ENCODE results near the gene MACF1. TPM values are rescaled to one million over a fixed set of nuclear protein-coding genes. Genes with fewer than 3 reads are reported as not detected.
"Not testable (repeated sequence)": the region's sequence is repeated elsewhere in the genome, so short reads cannot be mapped to it uniquely, and the experiment has no call there.

The MACF1 gene
- polyA plus RNA-seq, 1 donor: 99.5 TPM

GRCh38 chr1:39452540-39452939, 248.0 kb downstream of the MACF1 start:
- Histone ChIP-seq H3K4me3 (ENCODE audit: low read length) (no peak overlapping the region), H3K27me3 (ENCODE audit: control insufficient read depth, insufficient read depth, low read length) (no peaks in the 10 kb centered on the region), H3K27ac (ENCODE audit: low read length) (no peak overlapping the region), H3K4me1 (ENCODE audit: control insufficient read depth, insufficient read depth, low read length) (no peaks in the 10 kb centered on the region), H3K9me3 (ENCODE audit: control insufficient read depth, low read depth, low read length) (no peaks in the 10 kb centered on the region), H3K36me3 (ENCODE audit: control insufficient read depth, insufficient read depth, low read length) (peaks cover 91% of the 10 kb centered on the region)
- WGBS (ENCODE audit: insufficient coverage, low lambda C conversion rate): no CpG with 5 or more reads among the region's 5 CpGs
- no peak for DNase-seq

- DNase-seq: no peak
- Histone ChIP-seq H3K9me3 (ENCODE audit: control insufficient read depth, low read depth, low read length) (no peaks in the 10 kb centered on the region), H3K27ac (ENCODE audit: low read length) (no peak overlapping the region), H3K4me1 (ENCODE audit: control insufficient read depth, insufficient read depth, low read length) (no peaks in the 10 kb centered on the region), H3K36me3 (ENCODE audit: control insufficient read depth, insufficient read depth, low read length) (peaks cover 92% of the 10 kb centered on the region), H3K27me3 (ENCODE audit: control insufficient read depth, insufficient read depth, low read length) (no peaks in the 10 kb centered on the region), H3K4me3 (ENCODE audit: low read length) (no peak overlapping the region)
- 67% methylated on average over 1 of the region's 8 CpGs for WGBS (ENCODE audit: insufficient coverage, low lambda C conversion rate)
These were observed 249.1 kb downstream of the MACF1 start for GRCh38 chr1:39453603-39454002.

- Histone ChIP-seq H3K9me3 (ENCODE audit: control insufficient read depth, low read depth, low read length) (no peaks in the 10 kb centered on the region), H3K4me3 (ENCODE audit: low read length) (no peak overlapping the region), H3K4me1 (ENCODE audit: control insufficient read depth, insufficient read depth, low read length) (no peaks in the 10 kb centered on the region), H3K27me3 (ENCODE audit: control insufficient read depth, insufficient read depth, low read length) (no peaks in the 10 kb centered on the region), H3K27ac (ENCODE audit: low read length) (no peak overlapping the region), H3K36me3 (ENCODE audit: control insufficient read depth, insufficient read depth, low read length) (peaks cover 83% of the 10 kb centered on the region)
- DNase-seq: no peak
- WGBS (ENCODE audit: insufficient coverage, low lambda C conversion rate): no CpG with 5 or more reads among the region's 4 CpGs
These were observed 254.5 kb downstream of the MACF1 start for GRCh38 chr1:39458991-39459390.

GRCh38 chr1:39462074-39462473, 257.6 kb downstream of the MACF1 start:
- peaks cover 73% of the 10 kb centered on the region for H3K36me3 ChIP-seq (ENCODE audit: control insufficient read depth, insufficient read depth, low read length)
- no peak for DNase-seq
- no CpG with 5 or more reads among the region's 1 CpG for WGBS (ENCODE audit: insufficient coverage, low lambda C conversion rate)
- no peaks in the 10 kb centered on the region for H3K9me3 ChIP-seq (ENCODE audit: control insufficient read depth, low read depth, low read length)
- no peak overlapping the region for H3K4me3 ChIP-seq (ENCODE audit: low read length)
- no peaks in the 10 kb centered on the region for H3K27me3 ChIP-seq (ENCODE audit: control insufficient read depth, insufficient read depth, low read length)
- no peaks in the 10 kb centered on the region for H3K4me1 ChIP-seq (ENCODE audit: control insufficient read depth, insufficient read depth, low read length)
- H3K27ac ChIP-seq (ENCODE audit: low read length): no peak overlapping the region

GRCh38 chr1:39466413-39467107, 262.1 kb downstream of the MACF1 start:
- Histone ChIP-seq H3K27ac (ENCODE audit: low read length) (no peak overlapping the region), H3K36me3 (ENCODE audit: control insufficient read depth, insufficient read depth, low read length) (peaks cover 70% of the 10 kb centered on the region), H3K4me1 (ENCODE audit: control insufficient read depth, insufficient read depth, low read length) (no peaks in the 10 kb centered on the region)

GRCh38 chr1:39467108-39467720, 262.7 kb downstream of the MACF1 start:
- H3K4me3 ChIP-seq (ENCODE audit: low read length); H3K27me3 ChIP-seq (ENCODE audit: control insufficient read depth, insufficient read depth, low read length); H3K27ac ChIP-seq (ENCODE audit: low read length); H3K9me3 ChIP-seq (ENCODE audit: control insufficient read depth, low read depth, low read length); H3K4me1 ChIP-seq (ENCODE audit: control insufficient read depth, insufficient read depth, low read length); DNase-seq: not testable (repeated sequence)
- peaks cover 64% of the 10 kb centered on the region for H3K36me3 ChIP-seq (ENCODE audit: control insufficient read depth, insufficient read depth, low read length)
- WGBS (ENCODE audit: insufficient coverage, low lambda C conversion rate): no CpG with 5 or more reads among the region's 16 CpGs

More at GRCh38 chr1:39466413-39467107, 262.1 kb downstream of the MACF1 start:
- Histone ChIP-seq H3K9me3 (ENCODE audit: control insufficient read depth, low read depth, low read length) (no peaks in the 10 kb centered on the region), H3K4me3 (ENCODE audit: low read length) (no peak overlapping the region), H3K27me3 (ENCODE audit: control insufficient read depth, insufficient read depth, low read length) (no peaks in the 10 kb centered on the region)
- 100% methylated on average over 1 of the region's 3 CpGs for WGBS (ENCODE audit: insufficient coverage, low lambda C conversion rate)
- no peak for DNase-seq

- no peak overlapping the region for H3K27ac ChIP-seq (ENCODE audit: low read length)
- peaks cover 63% of the 10 kb centered on the region for H3K36me3 ChIP-seq (ENCODE audit: control insufficient read depth, insufficient read depth, low read length)
- no peak for DNase-seq
- WGBS (ENCODE audit: insufficient coverage, low lambda C conversion rate): 100% methylated on average over 1 of the region's 3 CpGs
- no peaks in the 10 kb centered on the region for H3K9me3 ChIP-seq (ENCODE audit: control insufficient read depth, low read depth, low read length)
- no peaks in the 10 kb centered on the region for H3K4me1 ChIP-seq (ENCODE audit: control insufficient read depth, insufficient read depth, low read length)
- no peak overlapping the region for H3K4me3 ChIP-seq (ENCODE audit: low read length)
- no peaks in the 10 kb centered on the region for H3K27me3 ChIP-seq (ENCODE audit: control insufficient read depth, insufficient read depth, low read length)
These were observed 264.7 kb downstream of the MACF1 start for GRCh38 chr1:39469150-39469549.

- Histone ChIP-seq H3K4me1 (ENCODE audit: control insufficient read depth, insufficient read depth, low read length) (no peaks in the 10 kb centered on the region), H3K4me3 (ENCODE audit: low read length) (no peak overlapping the region), H3K9me3 (ENCODE audit: control insufficient read depth, low read depth, low read length) (no peaks in the 10 kb centered on the region), H3K27me3 (ENCODE audit: control insufficient read depth, insufficient read depth, low read length) (no peaks in the 10 kb centered on the region), H3K27ac (ENCODE audit: low read length) (no peak overlapping the region), H3K36me3 (ENCODE audit: control insufficient read depth, insufficient read depth, low read length) (peaks cover 63% of the 10 kb centered on the region)
- DNase-seq: no peak
These were observed 265.5 kb downstream of the MACF1 start for GRCh38 chr1:39470040-39470439.

GRCh38 chr1:39472826-39473225, 268.3 kb downstream of the MACF1 start:
- Histone ChIP-seq H3K36me3 (ENCODE audit: control insufficient read depth, insufficient read depth, low read length) (peaks cover 53% of the 10 kb centered on the region), H3K27me3 (ENCODE audit: control insufficient read depth, insufficient read depth, low read length) (no peaks in the 10 kb centered on the region)
- WGBS (ENCODE audit: insufficient coverage, low lambda C conversion rate): no CpG with 5 or more reads among the region's 7 CpGs

GRCh38 chr1:39473324-39473723, 268.8 kb downstream of the MACF1 start:
- DNase-seq: no peak
- Histone ChIP-seq H3K36me3 (ENCODE audit: control insufficient read depth, insufficient read depth, low read length) (peaks cover 48% of the 10 kb centered on the region), H3K4me1 (ENCODE audit: control insufficient read depth, insufficient read depth, low read length) (no peaks in the 10 kb centered on the region), H3K4me3 (ENCODE audit: low read length) (no peak overlapping the region), H3K27ac (ENCODE audit: low read length) (no peak overlapping the region), H3K27me3 (ENCODE audit: control insufficient read depth, insufficient read depth, low read length) (no peaks in the 10 kb centered on the region), H3K9me3 (ENCODE audit: control insufficient read depth, low read depth, low read length) (no peaks in the 10 kb centered on the region)
- no CpG with 5 or more reads among the region's 4 CpGs for WGBS (ENCODE audit: insufficient coverage, low lambda C conversion rate)

More at GRCh38 chr1:39472826-39473225, 268.3 kb downstream of the MACF1 start:
- Histone ChIP-seq H3K9me3 (ENCODE audit: control insufficient read depth, low read depth, low read length) (no peaks in the 10 kb centered on the region), H3K27ac (ENCODE audit: low read length) (no peak overlapping the region), H3K4me1 (ENCODE audit: control insufficient read depth, insufficient read depth, low read length) (no peaks in the 10 kb centered on the region), H3K4me3 (ENCODE audit: low read length) (no peak overlapping the region)
- DNase-seq: no peak

GRCh38 chr1:39474810-39475209, 270.3 kb downstream of the MACF1 start:
- Histone ChIP-seq H3K27me3 (ENCODE audit: control insufficient read depth, insufficient read depth, low read length) (no peaks in the 10 kb centered on the region), H3K4me1 (ENCODE audit: control insufficient read depth, insufficient read depth, low read length) (no peaks in the 10 kb centered on the region), H3K9me3 (ENCODE audit: control insufficient read depth, low read depth, low read length) (no peaks in the 10 kb centered on the region), H3K36me3 (ENCODE audit: control insufficient read depth, insufficient read depth, low read length) (peaks cover 42% of the 10 kb centered on the region), H3K4me3 (ENCODE audit: low read length) (no peak overlapping the region), H3K27ac (ENCODE audit: low read length) (no peak overlapping the region)
- WGBS (ENCODE audit: insufficient coverage, low lambda C conversion rate): no CpG with 5 or more reads among the region's 4 CpGs
- no peak for DNase-seq
